VCaP (cell line): ENCODE measurements around the gene EID1.

Source experiments
- H3K27ac ChIP-seq: fragments of 450-650 bp; 2 replicates; pipeline ENCODE4 v1.5.1; 2017
- CTCF ChIP-seq: fragments of 450-650 bp; conservative IDR thresholded peaks from 2 replicates; pipeline ENCODE4 v1.5.1; 2017; ENCODE audit warnings: mild to moderate bottlenecking, moderate library complexity

Gene EID1

GRCh38 chr15:48877630-48878595 lies at the start of gene EID1:
Gene EID1, plus strand, starts transcription at chr15:48878134. Its CDS starts 43 bp downstream, at chr15:48878177.
- no peak for TF ChIP-seq CTCF
- peak within 1 kb of the TSS; percentile 91 for H3K27ac ChIP-seq

- H3K27ac ChIP-seq = no peak overlapping the region
- TF ChIP-seq CTCF = no peak
These were observed 49.5 kb upstream of the EID1 start for GRCh38 chr15:48828471-48828870.

GRCh38 chr15:48828906-48829305 lies 49.0 kb upstream of the EID1 start:
- no peak for TF ChIP-seq CTCF
- no peak overlapping the region for H3K27ac ChIP-seq

- TF ChIP-seq CTCF = no peak
- H3K27ac ChIP-seq = no peak overlapping the region
These were observed 45.3 kb upstream of the EID1 start for GRCh38 chr15:48832648-48833047.

- H3K27ac ChIP-seq = no peak overlapping the region
- no peak for TF ChIP-seq CTCF
These were observed 44.3 kb upstream of the EID1 start for GRCh38 chr15:48833526-48834239.

- no peak overlapping the region for H3K27ac ChIP-seq
- no peak for TF ChIP-seq CTCF
These were observed 43.2 kb upstream of the EID1 start for GRCh38 chr15:48834756-48835155.

GRCh38 chr15:48842501-48842900 lies 35.4 kb upstream of the EID1 start:
- TF ChIP-seq CTCF = no peak
- no peak overlapping the region for H3K27ac ChIP-seq
